ENCODE data around the gene FDX1.

- TF ChIP-seq POLR2A (IDR thresholded peaks at IDR 0.05; ENCODE audit: low read depth, low read length) (no peak), TAF1 (IDR thresholded peaks at IDR 0.05; ENCODE audit: borderline replicate concordance, low read depth, low read length) (no peak), POLR2AphosphoS5 (IDR thresholded peaks at IDR 0.05; ENCODE audit: low read depth, low read length) (no peak)
These were observed 67.7 kb downstream of the FDX1 start for GRCh38 chr11:110497231-110497978.

All from GM12892 (cell line).